MG63 (cell line): ENCODE data around the gene GMFB. TPM values are rescaled to one million over a fixed set of nuclear protein-coding genes. Genes with fewer than 3 reads are reported as not detected.
"Not testable (repeated sequence)": the region's sequence is repeated elsewhere in the genome, so short reads cannot be mapped to it uniquely, and the experiment has no call there.

Experiments
- DNase-seq: peaks from one replicate; pipeline ENCODE4 v3.0.0-alpha.2; 2020
- H3K27me3 ChIP-seq: fragments of 250-450 bp; sonication (Bioruptor Pico); 2 replicates; pipeline ENCODE4 v1.5.1; 2020; ENCODE audit warnings: mild to moderate bottlenecking, moderate library complexity
- H3K36me3 ChIP-seq: fragments of 250-450 bp; sonication (Bioruptor Pico); 2 replicates; pipeline ENCODE4 v1.5.1; 2020; ENCODE audit warnings: mild to moderate bottlenecking, moderate library complexity
- H3K4me3 ChIP-seq: fragments of 250-450 bp; sonication (Bioruptor Pico); 2 replicates; pipeline ENCODE4 v1.5.1; 2020; ENCODE audit warnings: mild to moderate bottlenecking, moderate library complexity
- H3K9me3 ChIP-seq: fragments of 250-450 bp; sonication (Bioruptor Pico); 2 replicates; pipeline ENCODE4 v1.5.1; 2020; ENCODE audit warnings: mild to moderate bottlenecking, moderate library complexity
- total RNA-seq: library from RNA; depleted of rRNA; stranded (reverse); fragments of >200 nt; shearing (Covaris generic); gene quantifications from 2 replicates; pipeline ENCODE4 v1.2.3, GENCODE V29; 2014; ENCODE audit warnings: low replicate concordance

The GMFB gene
- total RNA-seq, 1 experiment from 2014 or later: 34.8 TPM

GRCh38 chr14:54450535-54450934 lies 38.2 kb downstream of the GMFB start:
- H3K36me3 ChIP-seq: no peaks in the 10 kb centered on the region
- no peak overlapping the region for H3K4me3 ChIP-seq
- H3K9me3 ChIP-seq: no peaks in the 10 kb centered on the region
- peak; percentile 9 for DNase-seq
- H3K27me3 ChIP-seq: no peaks in the 10 kb centered on the region

- H3K9me3 ChIP-seq: no peaks in the 10 kb centered on the region
- H3K27me3 ChIP-seq: no peaks in the 10 kb centered on the region
- H3K4me3 ChIP-seq: no peak overlapping the region
- H3K36me3 ChIP-seq: no peaks in the 10 kb centered on the region
- no peak for DNase-seq
Measured at GRCh38 chr14:54447231-54447692, 41.5 kb downstream of the GMFB start.

GRCh38 chr14:54446161-54446693 lies 42.6 kb downstream of the GMFB start:
- H3K36me3 ChIP-seq: no peaks in the 10 kb centered on the region
- no peak overlapping the region for H3K4me3 ChIP-seq
- peak; percentile 38 for DNase-seq
- H3K9me3 ChIP-seq: no peaks in the 10 kb centered on the region
- no peaks in the 10 kb centered on the region for H3K27me3 ChIP-seq

- DNase-seq: no peak
- Histone ChIP-seq H3K27me3 (no peaks in the 10 kb centered on the region), H3K9me3 (no peaks in the 10 kb centered on the region), H3K4me3 (no peak overlapping the region), H3K36me3 (no peaks in the 10 kb centered on the region)
Measured at GRCh38 chr14:54444681-54445080, 44.1 kb downstream of the GMFB start.

GRCh38 chr14:54443981-54444380 lies 44.8 kb downstream of the GMFB start:
- no peak overlapping the region for H3K4me3 ChIP-seq
- no peak for DNase-seq
- H3K27me3 ChIP-seq: no peaks in the 10 kb centered on the region
- H3K9me3 ChIP-seq: no peaks in the 10 kb centered on the region
- no peaks in the 10 kb centered on the region for H3K36me3 ChIP-seq

GRCh38 chr14:54442961-54443360 lies 45.8 kb downstream of the GMFB start:
- not testable (repeated sequence) for H3K36me3 ChIP-seq, H3K27me3 ChIP-seq, DNase-seq, H3K9me3 ChIP-seq, H3K4me3 ChIP-seq

DNA sequence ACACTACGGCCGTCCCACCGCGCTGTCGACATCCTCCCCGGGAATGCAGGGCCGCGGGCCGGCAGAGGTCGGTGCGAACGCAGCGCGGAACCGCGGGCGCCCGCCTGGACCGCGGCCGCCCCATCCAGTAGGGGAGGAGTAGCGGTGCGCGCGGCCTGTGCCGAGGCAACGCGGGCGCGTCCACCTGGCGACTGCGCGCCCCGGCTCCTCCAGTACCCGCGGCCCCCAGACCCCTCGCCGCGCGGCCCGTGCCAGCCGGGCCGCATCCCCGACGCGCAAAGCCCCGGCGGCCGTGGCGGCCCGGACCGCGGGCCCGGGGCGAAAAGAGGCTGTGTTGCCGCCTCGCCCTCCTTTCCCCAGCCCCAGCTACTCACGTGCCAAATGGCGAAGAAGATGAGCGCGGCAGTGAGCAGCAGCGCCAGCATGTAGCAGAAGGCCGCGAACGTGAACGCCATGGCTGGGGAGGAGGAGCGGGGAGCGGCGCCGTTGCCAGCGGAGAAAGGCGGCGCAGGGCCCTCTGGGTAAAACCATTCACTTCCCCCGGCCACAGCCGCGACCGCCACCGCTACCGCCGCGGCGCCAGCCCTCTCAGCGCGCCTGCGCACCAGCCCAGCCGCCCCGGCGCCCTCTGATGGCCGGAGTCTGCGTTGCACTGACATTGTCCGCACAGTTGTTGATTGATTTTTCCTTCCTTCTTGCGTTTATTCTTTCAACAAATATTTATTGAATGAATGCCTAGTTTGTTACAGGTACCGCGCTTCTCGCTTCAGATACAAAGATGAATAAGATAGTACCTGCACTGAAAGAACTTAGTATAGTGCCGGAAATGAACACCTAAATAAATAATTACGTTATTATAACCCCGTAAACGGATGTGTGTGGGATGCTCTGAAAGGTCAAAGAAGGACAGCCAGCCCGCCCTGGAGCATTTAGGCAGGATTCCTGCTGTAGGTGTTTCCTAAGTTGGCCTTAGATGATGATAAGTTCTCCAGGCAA lies 47.6 kb downstream of the GMFB start, which contains the start of gene CNIH1:
CNIH1 (minus strand) TSS at position 502 of the 996 bp plus-strand sequence; CDS start at position 455, 47 bp downstream.
- peak; percentile 87 for DNase-seq
- no peaks in the 10 kb centered on the region for H3K27me3 ChIP-seq
- H3K4me3 ChIP-seq: peak within 1 kb of the TSS; percentile 71
- no peaks in the 10 kb centered on the region; the same call in 1 of the 2 replicates for H3K36me3 ChIP-seq
- H3K9me3 ChIP-seq: no peaks in the 10 kb centered on the region

DNA sequence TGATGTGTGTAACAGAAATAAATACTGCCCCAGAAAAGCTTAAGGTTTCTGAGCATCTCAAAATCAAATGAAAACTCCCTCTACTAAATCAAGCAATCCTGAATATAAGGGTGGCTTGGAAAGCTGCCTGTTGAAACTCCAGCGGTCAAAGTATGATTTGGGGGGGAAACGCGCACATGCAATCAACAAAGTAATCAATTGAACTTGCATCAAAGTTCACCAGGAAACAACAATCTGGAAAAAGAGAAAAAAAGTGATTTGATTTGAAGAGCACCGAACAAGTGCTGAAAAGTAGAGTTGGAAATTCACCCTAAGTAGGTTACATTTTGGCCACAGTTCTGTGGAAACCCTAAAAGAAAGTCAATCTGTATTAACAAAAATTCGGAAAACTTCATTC lies 48.3 kb downstream of the GMFB start:
- no peak for DNase-seq
- Histone ChIP-seq H3K27me3 (no peaks in the 10 kb centered on the region), H3K9me3 (no peaks in the 10 kb centered on the region), H3K4me3 (peak overlapping the region; percentile 71), H3K36me3 (peaks cover 5% of the 10 kb centered on the region)

GRCh38 chr14:54440037-54440436 lies 48.7 kb downstream of the GMFB start:
- DNase-seq: no peak
- Histone ChIP-seq H3K27me3 (no peaks in the 10 kb centered on the region), H3K36me3 (peaks cover 5% of the 10 kb centered on the region), H3K9me3 (no peaks in the 10 kb centered on the region), H3K4me3 (peak overlapping the region; percentile 71)

- no peak overlapping the region for H3K4me3 ChIP-seq
- no peak for DNase-seq
- H3K36me3 ChIP-seq: peaks cover 14% of the 10 kb centered on the region
- no peaks in the 10 kb centered on the region for H3K9me3 ChIP-seq
- H3K27me3 ChIP-seq: no peaks in the 10 kb centered on the region
Measured at GRCh38 chr14:54438703-54439102, 50.1 kb downstream of the GMFB start.

- H3K36me3 ChIP-seq: peaks cover 14% of the 10 kb centered on the region
Measured at GRCh38 chr14:54437954-54438353, 50.8 kb downstream of the GMFB start.

DNA sequence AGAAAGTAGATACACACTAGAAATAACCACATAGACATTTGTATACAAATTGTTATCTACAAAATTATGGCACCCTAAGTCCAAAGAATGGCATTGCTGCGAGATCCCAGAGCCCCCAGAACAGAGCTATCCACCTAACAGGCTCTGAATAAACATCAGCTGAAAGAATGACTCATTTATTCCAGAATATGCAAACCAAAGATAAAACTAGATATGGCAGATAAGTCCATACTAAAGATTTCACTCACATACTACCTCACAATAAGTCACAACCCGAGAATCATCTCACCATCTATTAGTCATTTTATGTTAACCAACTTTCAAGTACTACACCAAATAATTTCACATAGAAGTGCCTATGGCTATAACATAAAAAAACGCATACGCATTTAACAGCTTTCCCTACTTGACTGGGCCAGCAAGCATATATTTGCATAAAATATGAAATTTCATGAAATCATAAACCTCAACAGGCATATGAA lies 53.2 kb downstream of the GMFB start:
- Histone ChIP-seq H3K9me3 (no peaks in the 10 kb centered on the region), H3K27me3 (no peaks in the 10 kb centered on the region), H3K4me3 (no peak overlapping the region), H3K36me3 (peaks cover 29% of the 10 kb centered on the region)
- DNase-seq: no peak

More at GRCh38 chr14:54437954-54438353, 50.8 kb downstream of the GMFB start:
- not testable (repeated sequence) for H3K9me3 ChIP-seq, DNase-seq, H3K27me3 ChIP-seq, H3K4me3 ChIP-seq

DNA sequence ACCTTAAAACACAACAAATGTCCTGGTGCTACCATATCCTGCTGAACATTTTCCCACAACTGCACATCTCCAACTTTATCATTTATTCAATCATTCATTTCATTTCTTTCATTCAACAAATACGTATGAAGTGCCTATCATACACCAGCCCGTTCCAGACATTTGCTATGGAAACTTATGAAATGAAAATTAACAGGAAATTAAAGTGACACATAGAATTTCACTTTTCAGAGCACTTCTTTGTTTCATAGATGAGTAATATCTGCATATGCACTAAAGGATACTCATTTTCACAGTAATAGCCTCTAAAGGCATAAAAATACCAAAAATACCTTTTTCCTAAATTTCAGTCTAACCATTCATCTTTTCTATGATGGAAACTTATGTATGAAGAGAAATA lies 60.3 kb downstream of the GMFB start:
- no peak for DNase-seq
- H3K4me3 ChIP-seq: no peak overlapping the region
- no peaks in the 10 kb centered on the region for H3K9me3 ChIP-seq
- peaks cover 52% of the 10 kb centered on the region for H3K36me3 ChIP-seq
- H3K27me3 ChIP-seq: no peaks in the 10 kb centered on the region

DNA sequence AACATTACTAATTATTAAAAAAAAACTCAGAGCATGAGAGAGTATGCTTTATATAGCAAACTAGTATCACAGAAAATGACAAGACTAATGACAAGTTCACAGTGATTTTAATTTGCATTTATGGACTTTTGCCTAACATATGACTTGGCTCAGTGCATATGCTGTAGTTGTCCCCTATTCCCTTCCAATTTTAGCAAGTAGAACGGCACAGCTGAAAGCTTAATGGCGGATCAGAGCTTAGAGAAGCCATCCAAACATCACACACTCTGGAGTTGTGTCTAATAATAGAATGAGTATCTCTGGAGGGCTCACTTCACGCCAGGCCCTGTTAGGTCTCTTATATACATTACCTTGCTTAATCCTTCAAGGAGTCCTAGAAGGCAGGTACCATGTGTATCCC lies 60.9 kb downstream of the GMFB start:
- no peak for DNase-seq
- Histone ChIP-seq H3K36me3 (peaks cover 52% of the 10 kb centered on the region), H3K27me3 (no peaks in the 10 kb centered on the region), H3K4me3 (no peak overlapping the region), H3K9me3 (no peaks in the 10 kb centered on the region)

- H3K27me3 ChIP-seq: no peaks in the 10 kb centered on the region
- DNase-seq: no peak
- H3K4me3 ChIP-seq: no peak overlapping the region
- peaks cover 41% of the 10 kb centered on the region for H3K36me3 ChIP-seq
- no peaks in the 10 kb centered on the region for H3K9me3 ChIP-seq
Measured at GRCh38 chr14:54425537-54426274, 63.1 kb downstream of the GMFB start.

DNA sequence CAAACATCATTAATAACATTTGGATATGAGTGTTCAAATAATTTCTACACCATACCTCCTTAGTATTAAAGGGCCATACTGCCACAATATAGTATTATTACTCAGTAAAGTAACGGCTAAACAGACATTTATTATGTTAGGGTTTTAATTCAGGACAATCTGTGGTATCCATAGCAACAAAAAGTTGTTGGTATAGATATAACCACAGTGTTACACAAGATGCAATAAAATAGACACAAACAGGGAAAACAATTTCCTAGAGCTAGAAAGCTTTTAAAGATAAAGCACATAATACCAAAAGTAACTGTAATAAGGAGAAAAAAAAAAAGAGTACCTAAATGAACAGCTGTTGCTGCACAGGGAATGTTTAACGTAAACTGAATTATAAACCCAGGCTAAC lies 63.7 kb downstream of the GMFB start:
- no peaks in the 10 kb centered on the region for H3K27me3 ChIP-seq
- peaks cover 41% of the 10 kb centered on the region for H3K36me3 ChIP-seq
- no peak for DNase-seq
- H3K9me3 ChIP-seq: no peaks in the 10 kb centered on the region
- H3K4me3 ChIP-seq: no peak overlapping the region
